C4-2B (cell line): ENCODE measurements around the gene B9D2.

Experiments
- H3K27ac ChIP-seq: fragments of 450-650 bp; 2 replicates; pipeline ENCODE4 v1.5.1; 2017
- CTCF ChIP-seq: fragments of 450-650 bp; conservative IDR thresholded peaks from 2 replicates; pipeline ENCODE4 v1.5.1; 2017; ENCODE audit warnings: mild to moderate bottlenecking
- ZFX ChIP-seq: fragments of 450-650 bp; IDR thresholded peaks from 2 replicates; pipeline ENCODE4 v1.6.1; 2017

Gene B9D2

GRCh38 chr19:41330481-41330880 is 33.5 kb downstream of the B9D2 start:
- TF ChIP-seq ZFX (no peak), CTCF (no peak)
- no peak overlapping the region for H3K27ac ChIP-seq

GRCh38 chr19:41328842-41329225 is 35.1 kb downstream of the B9D2 start:
- TF ChIP-seq CTCF = no peak
- H3K27ac ChIP-seq = no peak overlapping the region

GRCh38 chr19:41328157-41328841 is 35.6 kb downstream of the B9D2 start:
- TF ChIP-seq CTCF (no peak), ZFX (no peak)
- H3K27ac ChIP-seq = no peak overlapping the region

- peak overlapping the region; percentile 10; the same call in 1 of the 2 replicates for H3K27ac ChIP-seq
- TF ChIP-seq CTCF = no peak
- no peak for TF ChIP-seq ZFX
Measured at GRCh38 chr19:41327576-41328156, 36.3 kb downstream of the B9D2 start.

GRCh38 chr19:41327076-41327575 is 36.8 kb downstream of the B9D2 start:
- peak overlapping the region; percentile 10; the same call in 1 of the 2 replicates for H3K27ac ChIP-seq
- TF ChIP-seq CTCF (no peak), ZFX (no peak)

GRCh38 chr19:41325947-41326706 is 37.8 kb downstream of the B9D2 start:
- TF ChIP-seq ZFX = no peak
- TF ChIP-seq CTCF = no peak
- H3K27ac ChIP-seq = no peak overlapping the region

- H3K27ac ChIP-seq = no peak overlapping the region
Measured at GRCh38 chr19:41325640-41325946, 38.4 kb downstream of the B9D2 start.

More at GRCh38 chr19:41325640-41325946, 38.4 kb downstream of the B9D2 start:
- no peak for TF ChIP-seq CTCF
- no peak for TF ChIP-seq ZFX
